Astrocyte (in vitro differentiated cells and primary cell): ENCODE data around the gene RPRML. TPM values are rescaled to one million over a fixed set of nuclear protein-coding genes. Genes with fewer than 3 reads are reported as not detected.

Experiments used
- DNase-seq: peaks from one replicate; pipeline ENCODE4 v3.0.0-alpha.2; 2010; ENCODE audit warnings: low read depth
- FAIRE-seq: peaks from 2 replicates; lab custom pipeline; 2011; peaks lifted over from hg19 to GRCh38; lab: Jason Lieb, UNC
- H2AFZ ChIP-seq: 2 replicates; pipeline ENCODE4 v1.6.0; 2012; ENCODE audit warnings: low read depth, low read length, inconsistent platforms
- H3K27ac ChIP-seq: 2 replicates; pipeline ENCODE4 v1.5.1; 2011; ENCODE audit warnings: low read depth, low read length, inconsistent platforms
- H3K27me3 ChIP-seq: 2 replicates; pipeline ENCODE4 v1.6.0; 2011; ENCODE audit warnings: low read length, inconsistent platforms; ENCODE audit not compliant: insufficient read depth
- H3K36me3 ChIP-seq: 2 replicates; pipeline ENCODE4 v1.5.1; 2011; ENCODE audit warnings: low read length, inconsistent platforms; ENCODE audit not compliant: insufficient read depth
- H3K4me1 ChIP-seq: 2 replicates; pipeline ENCODE4 v1.5.1; 2011; ENCODE audit warnings: low read length, inconsistent platforms; ENCODE audit not compliant: insufficient read depth
- H3K4me2 ChIP-seq: 2 replicates; pipeline ENCODE4 v1.6.0; 2012; ENCODE audit warnings: low read length, inconsistent platforms
- H3K4me3 ChIP-seq: 2 replicates; pipeline ENCODE4 v1.5.1; 2011; ENCODE audit warnings: low read depth, mild to moderate bottlenecking, low read length, inconsistent platforms; ENCODE audit not compliant: insufficient read depth
- H3K79me2 ChIP-seq: 2 replicates; pipeline ENCODE4 v1.6.0; 2012; ENCODE audit warnings: mild to moderate bottlenecking, low read length, inconsistent platforms; ENCODE audit not compliant: insufficient read depth
- H3K9ac ChIP-seq: 2 replicates; pipeline ENCODE4 v1.6.0; 2012; ENCODE audit warnings: mild to moderate bottlenecking, low read length, inconsistent platforms
- H3K9me3 ChIP-seq: 2 replicates; pipeline ENCODE4 v1.5.1; 2012; ENCODE audit warnings: low read depth, mild to moderate bottlenecking, low read length, inconsistent platforms; ENCODE audit not compliant: insufficient read depth
- H4K20me1 ChIP-seq: 2 replicates; pipeline ENCODE4 v1.6.0; 2012; ENCODE audit warnings: low read length, inconsistent platforms; ENCODE audit not compliant: insufficient read depth
- H3K27ac Mint-ChIP-seq: one replicate; pipeline ENCODE4 v1.8.0; 2021; ENCODE audit warnings: mild to moderate bottlenecking, mixed read lengths; ENCODE audit not compliant: unreplicated experiment
- H3K27me3 Mint-ChIP-seq: one replicate; pipeline ENCODE4 v1.8.0; 2021; ENCODE audit warnings: low read depth, mixed read lengths; ENCODE audit not compliant: unreplicated experiment
- H3K36me3 Mint-ChIP-seq: one replicate; pipeline ENCODE4 v1.8.0; 2021; ENCODE audit warnings: low read depth, mixed read lengths; ENCODE audit not compliant: unreplicated experiment
- H3K4me1 Mint-ChIP-seq: one replicate; pipeline ENCODE4 v1.8.0; 2021; ENCODE audit warnings: low read depth, mixed read lengths; ENCODE audit not compliant: unreplicated experiment
- H3K4me3 Mint-ChIP-seq: one replicate; pipeline ENCODE4 v1.8.0; 2021; ENCODE audit warnings: mild to moderate bottlenecking, moderate library complexity, mixed read lengths; ENCODE audit not compliant: unreplicated experiment
- H3K9me3 Mint-ChIP-seq: one replicate; pipeline ENCODE4 v1.8.0; 2021; ENCODE audit warnings: mild to moderate bottlenecking, mixed read lengths; ENCODE audit not compliant: unreplicated experiment
- CTCF ChIP-seq: IDR thresholded peaks from 2 replicates; pipeline ENCODE4 v1.5.1; 2011; ENCODE audit warnings: low read depth, mild to moderate bottlenecking, inconsistent platforms, low read length, moderate library complexity; ENCODE audit not compliant: insufficient read depth
- EZH2 ChIP-seq: IDR thresholded peaks from 2 replicates; pipeline ENCODE4 v1.6.1; 2012; ENCODE audit warnings: mild to moderate bottlenecking, low read length, inconsistent platforms; ENCODE audit not compliant: insufficient read depth
- total RNA-seq: library from RNA; stranded (reverse); gene quantifications from 2 replicates; pipeline ENCODE4 v1.2.1, GENCODE V29; 2021

The RPRML gene
- total RNA-seq, 1 donor from 2014 or later: not detected

- peaks cover 61% of the 10 kb centered on the region for H3K27me3 Mint-ChIP-seq
- no peak overlapping the region for H2AFZ ChIP-seq
- H3K4me3 ChIP-seq: no peak overlapping the region
- no peaks in the 10 kb centered on the region for H3K36me3 ChIP-seq
- H3K4me1 Mint-ChIP-seq: peaks cover 8% of the 10 kb centered on the region
- no peaks in the 10 kb centered on the region for H3K9me3 ChIP-seq
- H3K4me1 ChIP-seq: peaks cover under 1% of the 10 kb centered on the region
- no peak overlapping the region for H3K27ac Mint-ChIP-seq
- no peaks in the 10 kb centered on the region for H3K79me2 ChIP-seq
- no peak overlapping the region for H3K4me2 ChIP-seq
- FAIRE-seq (no peak), DNase-seq (no peak)
- H3K9me3 Mint-ChIP-seq: peaks cover 2% of the 10 kb centered on the region
- H3K4me3 Mint-ChIP-seq: no peak overlapping the region
- peaks cover 4% of the 10 kb centered on the region for H3K36me3 Mint-ChIP-seq
- peaks cover 24% of the 10 kb centered on the region for H3K27me3 ChIP-seq
- H3K27ac ChIP-seq: no peak overlapping the region
- H4K20me1 ChIP-seq: no peaks in the 10 kb centered on the region
- no peak overlapping the region for H3K9ac ChIP-seq
- TF ChIP-seq EZH2 (no peak), CTCF (no peak)
These were observed 7.3 kb downstream of the RPRML start for GRCh38 chr17:46971647-46972300.

- H3K9me3 Mint-ChIP-seq: no peaks in the 10 kb centered on the region
- no peak overlapping the region for H3K27ac ChIP-seq
- H2AFZ ChIP-seq: no peak overlapping the region
- peaks cover 7% of the 10 kb centered on the region for H3K36me3 Mint-ChIP-seq
- H3K4me1 Mint-ChIP-seq: peaks cover 8% of the 10 kb centered on the region
- TF ChIP-seq EZH2 (no peak), CTCF (no peak)
- DNase-seq (no peak), FAIRE-seq (no peak)
- no peaks in the 10 kb centered on the region for H3K36me3 ChIP-seq
- H3K4me3 ChIP-seq: no peak overlapping the region
- peaks cover 55% of the 10 kb centered on the region for H3K27me3 Mint-ChIP-seq
- H3K27ac Mint-ChIP-seq: no peak overlapping the region
- H3K4me1 ChIP-seq: no peaks in the 10 kb centered on the region
- no peaks in the 10 kb centered on the region for H3K9me3 ChIP-seq
- peaks cover 25% of the 10 kb centered on the region for H3K27me3 ChIP-seq
- no peaks in the 10 kb centered on the region for H4K20me1 ChIP-seq
- no peak overlapping the region for H3K4me3 Mint-ChIP-seq
- no peaks in the 10 kb centered on the region for H3K79me2 ChIP-seq
- H3K9ac ChIP-seq: no peak overlapping the region
- no peak overlapping the region for H3K4me2 ChIP-seq
These were observed 10.2 kb downstream of the RPRML start for GRCh38 chr17:46968896-46969295.

- no peak overlapping the region for H3K27ac Mint-ChIP-seq
- Histone ChIP-seq H3K9me3 (no peaks in the 10 kb centered on the region), H3K4me1 (no peaks in the 10 kb centered on the region), H4K20me1 (no peaks in the 10 kb centered on the region), H3K27me3 (peaks cover 25% of the 10 kb centered on the region), H3K9ac (no peak overlapping the region), H3K79me2 (no peaks in the 10 kb centered on the region), H3K4me3 (no peak overlapping the region), H3K4me2 (no peak overlapping the region), H3K27ac (no peak overlapping the region), H2AFZ (no peak overlapping the region), H3K36me3 (no peaks in the 10 kb centered on the region)
- TF ChIP-seq CTCF: no peak
- TF ChIP-seq EZH2: no peak
- H3K27me3 Mint-ChIP-seq: peaks cover 50% of the 10 kb centered on the region
- peaks cover 8% of the 10 kb centered on the region for H3K4me1 Mint-ChIP-seq
- peak overlapping the region; percentile 22 for H3K4me3 Mint-ChIP-seq
- DNase-seq: no peak
- no peaks in the 10 kb centered on the region for H3K9me3 Mint-ChIP-seq
- peaks cover 7% of the 10 kb centered on the region for H3K36me3 Mint-ChIP-seq
- no peak for FAIRE-seq
These were observed 10.7 kb downstream of the RPRML start for GRCh38 chr17:46968224-46968834.
